Colonic mucosa (tissue), 4 donors: ENCODE data around the gene ISOC2. TPM values are rescaled to one million over a fixed set of nuclear protein-coding genes. Genes with fewer than 3 reads are reported as not detected.

Experiments used
- DNase-seq: peaks from one replicate; pipeline ENCODE4 v3.0.0-alpha.2; 2020
- H3K27ac ChIP-seq: fragments of 200-600 bp; one replicate; pipeline ENCODE4 v1.8.0; 2021
- H3K27me3 ChIP-seq: fragments of 200-600 bp; one replicate; pipeline ENCODE4 v1.8.0; 2021
- H3K36me3 ChIP-seq: fragments of 200-600 bp; one replicate; pipeline ENCODE4 v1.8.0; 2021
- H3K4me1 ChIP-seq: fragments of 200-600 bp; one replicate; pipeline ENCODE4 v1.8.0; 2021; ENCODE audit warnings: mild to moderate bottlenecking
- H3K4me3 ChIP-seq: fragments of 200-600 bp; one replicate; pipeline ENCODE4 v1.8.0; 2021
- H3K9ac ChIP-seq, 2 donors: one replicate each; pipeline ENCODE4 v1.7.0; 2013; ENCODE audit warnings: control low read depth in 2 of 2, low read depth in 2 of 2, low read length in 2 of 2
- H3K9me3 ChIP-seq: fragments of 200-600 bp; one replicate; pipeline ENCODE4 v1.8.0; 2021
- CTCF ChIP-seq: fragments of 200-600 bp; IDR thresholded peaks from one replicate; pipeline ENCODE4 v1.8.0; 2022; ENCODE audit warnings: antibody characterized with exemption, mild to moderate bottlenecking
- intact Hi-C: fragments of 100-400 bp; cut with DNase I; formaldehyde crosslinking; loops from one replicate; pipeline ENCODE4 v1.14.1; 2022
- total RNA-seq, 2 donors: library from RNA; stranded (reverse); fragmentation: NEBNext Ultra II Directional in 1 of 2; extraction: Animal tissue kit (Norgen Biotek cat#: 25700) in 1 of 2; gene quantifications; one replicate each; pipeline ENCODE4 v1.2.1, GENCODE V29; 2021
- donor health status: healthy.
- donor health status: DM: no; HTN: no; CAD: no.
- donor health status: DM: no; HTN: no; CAD: no.

The ISOC2 gene, protein sequence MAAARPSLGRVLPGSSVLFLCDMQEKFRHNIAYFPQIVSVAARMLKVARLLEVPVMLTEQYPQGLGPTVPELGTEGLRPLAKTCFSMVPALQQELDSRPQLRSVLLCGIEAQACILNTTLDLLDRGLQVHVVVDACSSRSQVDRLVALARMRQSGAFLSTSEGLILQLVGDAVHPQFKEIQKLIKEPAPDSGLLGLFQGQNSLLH
- 100 to 1,000 TPM in 1 of 2 donors, 10 to 100 TPM in 1; 89.8 to 132 TPM for total RNA-seq

GRCh38 chr19:55461259-55461973, at the start of gene ISOC2:
TSS of gene ISOC2 (minus strand) at chr19:55461642. CDS start at chr19:55456486, 5,156 bp downstream.
- Histone ChIP-seq H3K9me3 (no peaks in the 10 kb centered on the region), H3K27ac (peak within 1 kb of the TSS; percentile 87), H3K9ac (peak within 1 kb of the TSS; percentile 88 to 98), H3K4me1 (no peaks in the 10 kb centered on the region), H3K27me3 (no peaks in the 10 kb centered on the region), H3K4me3 (peak within 1 kb of the TSS; percentile 78), H3K36me3 (no peaks in the 10 kb centered on the region)
- peak; percentile 100 for DNase-seq
- no peak for TF ChIP-seq CTCF
- intact Hi-C loops, result no loop called here

- H3K9me3 ChIP-seq, result no peaks in the 10 kb centered on the region
- no peak overlapping the region for H3K4me3 ChIP-seq
- intact Hi-C loops, result no loop called here
- no peak for TF ChIP-seq CTCF
- no peaks in the 10 kb centered on the region for H3K4me1 ChIP-seq
- no peak for DNase-seq
- H3K9ac ChIP-seq, result no peak overlapping the region
- no peaks in the 10 kb centered on the region for H3K36me3 ChIP-seq
- H3K27me3 ChIP-seq, result no peaks in the 10 kb centered on the region
- no peak overlapping the region for H3K27ac ChIP-seq
Measured at GRCh38 chr19:55508120-55508519, 46.7 kb upstream of the ISOC2 start.

DNA sequence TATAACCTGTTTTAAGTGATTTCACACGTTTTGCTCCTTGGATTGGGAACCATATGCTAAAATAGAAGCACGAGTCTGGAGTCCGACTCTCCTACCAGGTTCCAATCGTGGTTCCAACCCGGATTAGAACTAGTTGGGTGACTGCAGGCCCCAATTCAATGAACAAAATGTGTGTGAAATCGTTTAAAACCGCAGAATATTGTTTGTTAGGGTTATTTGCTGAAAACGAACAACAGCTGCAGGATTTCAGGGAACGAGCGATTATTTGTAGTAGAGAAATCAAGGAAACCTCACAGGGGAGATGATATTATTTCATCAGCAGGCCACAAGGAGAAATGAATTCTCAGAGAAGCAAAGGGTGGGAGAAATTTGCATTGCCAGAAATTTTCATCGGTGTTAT, 43.5 kb upstream of the ISOC2 start:
- Histone ChIP-seq H3K27ac (no peak overlapping the region), H3K4me3 (no peak overlapping the region), H3K36me3 (no peaks in the 10 kb centered on the region), H3K27me3 (no peaks in the 10 kb centered on the region), H3K9ac (no peak overlapping the region), H3K9me3 (no peaks in the 10 kb centered on the region), H3K4me1 (no peaks in the 10 kb centered on the region)
- no peak for TF ChIP-seq CTCF
- DNase-seq, result no peak
- intact Hi-C loops, result loop anchor here (2.0 to 5.0 kb wide), 2 partner anchors 38 to 364 kb away; no protein-coding TSS in a partner anchor

- peak overlapping the region; percentile 31 for H3K4me3 ChIP-seq
Measured at GRCh38 chr19:55504252-55504603, 42.8 kb upstream of the ISOC2 start.

More at GRCh38 chr19:55504252-55504603, 42.8 kb upstream of the ISOC2 start:
- Histone ChIP-seq H3K36me3 (no peaks in the 10 kb centered on the region), H3K27ac (no peak overlapping the region), H3K4me1 (no peaks in the 10 kb centered on the region), H3K9ac (peak overlapping the region in 1 of 2 donors; percentile 12), H3K27me3 (no peaks in the 10 kb centered on the region), H3K9me3 (no peaks in the 10 kb centered on the region)
- no peak for DNase-seq
- intact Hi-C loops, result loop anchor here (2.0 to 5.0 kb wide), 2 partner anchors 37 to 363 kb away; no protein-coding TSS in a partner anchor
- TF ChIP-seq CTCF, result no peak
